Measurements from ENCODE around the gene NUDT15.

DNA sequence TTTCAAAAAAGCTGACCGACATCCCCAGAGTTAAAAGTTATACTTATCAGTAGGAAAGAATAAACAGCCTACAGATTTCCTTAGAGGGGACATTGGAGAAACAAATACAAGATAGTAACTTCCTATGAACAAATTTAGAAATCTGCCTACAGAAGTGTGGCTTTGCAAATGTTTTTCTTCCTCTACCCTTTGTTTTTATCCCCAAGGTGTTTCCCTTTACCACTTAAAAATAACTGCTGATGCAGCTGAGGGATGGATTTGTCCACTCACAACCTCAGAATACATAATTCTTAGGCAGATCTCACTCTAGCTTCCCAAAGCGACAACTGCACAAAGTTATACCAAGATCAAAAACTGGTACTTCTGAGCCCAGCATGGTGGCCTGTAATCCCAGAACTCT, 36.5 kb downstream of the NUDT15 start:
- TF ChIP-seq, protein P1, sequence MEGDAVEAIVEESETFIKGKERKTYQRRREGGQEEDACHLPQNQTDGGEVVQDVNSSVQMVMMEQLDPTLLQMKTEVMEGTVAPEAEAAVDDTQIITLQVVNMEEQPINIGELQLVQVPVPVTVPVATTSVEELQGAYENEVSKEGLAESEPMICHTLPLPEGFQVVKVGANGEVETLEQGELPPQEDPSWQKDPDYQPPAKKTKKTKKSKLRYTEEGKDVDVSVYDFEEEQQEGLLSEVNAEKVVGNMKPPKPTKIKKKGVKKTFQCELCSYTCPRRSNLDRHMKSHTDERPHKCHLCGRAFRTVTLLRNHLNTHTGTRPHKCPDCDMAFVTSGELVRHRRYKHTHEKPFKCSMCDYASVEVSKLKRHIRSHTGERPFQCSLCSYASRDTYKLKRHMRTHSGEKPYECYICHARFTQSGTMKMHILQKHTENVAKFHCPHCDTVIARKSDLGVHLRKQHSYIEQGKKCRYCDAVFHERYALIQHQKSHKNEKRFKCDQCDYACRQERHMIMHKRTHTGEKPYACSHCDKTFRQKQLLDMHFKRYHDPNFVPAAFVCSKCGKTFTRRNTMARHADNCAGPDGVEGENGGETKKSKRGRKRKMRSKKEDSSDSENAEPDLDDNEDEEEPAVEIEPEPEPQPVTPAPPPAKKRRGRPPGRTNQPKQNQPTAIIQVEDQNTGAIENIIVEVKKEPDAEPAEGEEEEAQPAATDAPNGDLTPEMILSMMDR (IDR thresholded peaks at IDR 0.05; ENCODE audit: low read length), result no peak
- no peak for TF ChIP-seq EZH2 (IDR thresholded peaks at IDR 0.05; ENCODE audit: borderline replicate concordance, low read length)
